HEK293T (cell line): ENCODE measurements around the gene AKAP8L.

ENCODE experiments used
- FOXM1 ChIP-seq: fragments of 450-650 bp; IDR thresholded peaks from 2 replicates; pipeline ENCODE4 v1.6.1; 2017; ENCODE audit warnings: mild to moderate bottlenecking, borderline replicate concordance
- L3MBTL2 ChIP-seq: fragments of 450-650 bp; conservative IDR thresholded peaks from 2 replicates; pipeline ENCODE4 v1.6.1; 2016; ENCODE audit warnings: mild to moderate bottlenecking
- PKNOX1 ChIP-seq: fragments of 450-650 bp; IDR thresholded peaks from 2 replicates; pipeline ENCODE4 v1.6.1; 2016
- SP1 ChIP-seq: fragments of 450-650 bp; IDR thresholded peaks from 2 replicates; pipeline ENCODE4 v1.6.1; 2017

- TF ChIP-seq L3MBTL2 (no peak), SP1 (no peak), PKNOX1 (no peak), FOXM1 (no peak)
These were observed 21.0 kb downstream of the AKAP8L start for GRCh38 chr19:15397782-15398181.
